Spinal cord (tissue), 10 donors: Measurements from ENCODE around the gene CIRBP. TPM values are rescaled to one million over a fixed set of nuclear protein-coding genes. Genes with fewer than 3 reads are reported as not detected.

Source experiments
- DNase-seq, 6 donors: peaks; one replicate each; pipeline versions ENCODE4 v3.0.0 to v3.0.0-alpha.2; 2013 to 2015; ENCODE audit warnings: low spot score in 6 of 6, low read depth in 4 of 6
- H3K27ac ChIP-seq: one replicate; pipeline ENCODE4 v1.5.1; 2013; ENCODE audit warnings: low read depth, low read length, control low read depth
- H3K27me3 ChIP-seq: one replicate; pipeline ENCODE4 v1.6.1; 2013; ENCODE audit warnings: low read length; ENCODE audit not compliant: control insufficient read depth, insufficient read depth
- H3K36me3 ChIP-seq: one replicate; pipeline ENCODE4 v1.6.1; 2013; ENCODE audit warnings: low read length; ENCODE audit not compliant: control insufficient read depth, insufficient read depth
- H3K4me1 ChIP-seq: one replicate; pipeline ENCODE4 v1.6.1; 2013; ENCODE audit warnings: low read length; ENCODE audit not compliant: control insufficient read depth, insufficient read depth
- H3K4me3 ChIP-seq: one replicate; pipeline ENCODE4 v1.5.1; 2013; ENCODE audit warnings: low read depth, low read length, control low read depth
- H3K9me3 ChIP-seq: one replicate; pipeline ENCODE4 v1.6.1; 2013; ENCODE audit warnings: low read length; ENCODE audit not compliant: control insufficient read depth, insufficient read depth
- WGBS: methylation state at CpG from one replicate; pipeline ENCODE4 v1.1.5; 2013; ENCODE audit warnings: missing lambda C conversion rate; ENCODE audit not compliant: insufficient coverage; 5-methylcytosine and 5-hydroxymethylcytosine counted together
- polyA plus RNA-seq, 2 donors: library from polyadenylated mRNA; unstranded; fragments of 120-200 nt; gene quantifications; one replicate each; pipeline ENCODE4 v1.2.1, GENCODE V29; 2013; ENCODE audit not compliant: insufficient read length in 2 of 2
- total RNA-seq, 2 donors: library from RNA; depleted of rRNA in 1 of 2; stranded (reverse); fragments of 120-200 nt in 1 of 2; fragments of >200 nt in 1 of 2; gene quantifications; one replicate each; pipeline versions ENCODE4 v1.2.3 to v1.2.4, GENCODE V29; 2013 to 2014
- donor health status: healthy.

The CIRBP gene
- total and polyA plus RNA-seq, 4 donors: 323 to 821 (median 625) TPM

DNA sequence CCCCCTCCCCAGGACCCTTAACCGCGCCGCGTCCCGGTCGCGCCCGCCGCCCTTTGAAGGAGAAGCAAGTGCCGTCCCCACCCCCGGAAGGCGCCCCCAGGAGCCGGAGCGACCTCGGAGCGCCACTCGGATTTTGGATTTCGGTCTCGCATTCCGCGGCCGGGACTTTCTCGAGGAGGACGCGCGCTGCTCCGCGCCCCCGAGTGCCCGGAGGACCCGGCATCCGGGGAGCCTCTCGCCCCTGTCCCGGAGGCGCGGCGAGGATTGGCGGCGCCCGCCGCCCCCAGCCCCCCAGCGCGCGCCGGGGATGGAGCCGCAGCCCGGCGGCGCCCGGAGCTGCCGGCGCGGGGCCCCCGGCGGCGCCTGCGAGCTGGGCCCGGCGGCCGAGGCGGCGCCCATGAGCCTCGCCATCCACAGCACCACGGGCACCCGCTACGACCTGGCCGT, 19.1 kb upstream of the CIRBP start:
- WGBS: 0% methylated on average over 67 of the region's 67 CpGs
- no peaks in the 10 kb centered on the region for H3K27me3 ChIP-seq
- peaks cover 68% of the 10 kb centered on the region for H3K4me1 ChIP-seq
- H3K9me3 ChIP-seq: no peaks in the 10 kb centered on the region
- no peak for DNase-seq
- peaks cover 63% of the 10 kb centered on the region for H3K36me3 ChIP-seq
- peak overlapping the region; percentile 81 for H3K27ac ChIP-seq
- peak overlapping the region; percentile 74 for H3K4me3 ChIP-seq

DNA sequence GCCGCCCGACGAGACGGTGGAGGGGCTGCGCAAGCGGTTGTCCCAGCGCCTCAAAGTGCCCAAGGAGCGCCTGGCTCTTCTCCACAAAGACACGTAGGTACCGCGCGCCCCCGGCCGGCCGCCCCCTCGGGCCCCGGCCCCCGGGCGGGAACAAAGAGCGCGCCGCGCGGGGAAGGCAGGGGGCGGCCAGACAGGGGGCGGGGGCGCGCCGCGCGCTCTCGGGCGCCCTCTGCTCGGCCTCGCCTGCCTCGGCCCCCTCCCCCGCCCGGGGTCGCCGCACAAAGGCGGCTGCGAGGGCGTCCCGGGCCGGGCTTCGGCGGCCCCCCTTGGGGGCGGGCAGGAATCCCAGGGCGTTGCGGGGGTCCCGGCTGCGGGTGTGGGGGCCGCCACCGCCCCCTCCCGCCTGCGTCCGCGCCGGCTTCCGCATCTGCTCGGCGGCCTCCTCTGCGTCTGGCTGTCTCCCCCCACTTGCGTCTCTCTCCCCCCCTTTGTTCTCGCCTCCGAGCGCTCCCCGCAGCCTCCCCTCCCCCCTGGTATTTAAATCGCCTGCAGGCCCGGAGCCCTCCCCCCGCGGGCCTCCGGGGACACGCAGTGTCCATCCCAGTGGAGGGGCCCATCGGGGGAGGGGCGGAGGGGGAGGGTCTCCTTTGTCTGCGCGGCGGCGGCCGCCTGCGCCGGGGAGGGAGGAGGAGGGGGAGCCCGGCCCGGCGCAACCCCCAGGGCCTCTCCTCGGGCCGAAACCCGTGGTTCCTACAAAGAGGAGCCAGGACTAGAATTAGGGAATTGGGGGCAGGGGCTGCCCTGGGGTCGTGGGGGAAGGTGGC, 18.5 kb upstream of the CIRBP start:
- peaks cover 63% of the 10 kb centered on the region for H3K36me3 ChIP-seq
- peak overlapping the region; percentile 62 for H3K4me3 ChIP-seq
- H3K9me3 ChIP-seq: no peaks in the 10 kb centered on the region
- H3K4me1 ChIP-seq: peaks cover 68% of the 10 kb centered on the region
- peak in 3 of 6 donors; percentile 66 to 93 (median 92) for DNase-seq
- peak overlapping the region; percentile 91 for H3K27ac ChIP-seq
- under 1% methylated on average over 79 of the region's 90 CpGs for WGBS
- no peaks in the 10 kb centered on the region for H3K27me3 ChIP-seq

DNA sequence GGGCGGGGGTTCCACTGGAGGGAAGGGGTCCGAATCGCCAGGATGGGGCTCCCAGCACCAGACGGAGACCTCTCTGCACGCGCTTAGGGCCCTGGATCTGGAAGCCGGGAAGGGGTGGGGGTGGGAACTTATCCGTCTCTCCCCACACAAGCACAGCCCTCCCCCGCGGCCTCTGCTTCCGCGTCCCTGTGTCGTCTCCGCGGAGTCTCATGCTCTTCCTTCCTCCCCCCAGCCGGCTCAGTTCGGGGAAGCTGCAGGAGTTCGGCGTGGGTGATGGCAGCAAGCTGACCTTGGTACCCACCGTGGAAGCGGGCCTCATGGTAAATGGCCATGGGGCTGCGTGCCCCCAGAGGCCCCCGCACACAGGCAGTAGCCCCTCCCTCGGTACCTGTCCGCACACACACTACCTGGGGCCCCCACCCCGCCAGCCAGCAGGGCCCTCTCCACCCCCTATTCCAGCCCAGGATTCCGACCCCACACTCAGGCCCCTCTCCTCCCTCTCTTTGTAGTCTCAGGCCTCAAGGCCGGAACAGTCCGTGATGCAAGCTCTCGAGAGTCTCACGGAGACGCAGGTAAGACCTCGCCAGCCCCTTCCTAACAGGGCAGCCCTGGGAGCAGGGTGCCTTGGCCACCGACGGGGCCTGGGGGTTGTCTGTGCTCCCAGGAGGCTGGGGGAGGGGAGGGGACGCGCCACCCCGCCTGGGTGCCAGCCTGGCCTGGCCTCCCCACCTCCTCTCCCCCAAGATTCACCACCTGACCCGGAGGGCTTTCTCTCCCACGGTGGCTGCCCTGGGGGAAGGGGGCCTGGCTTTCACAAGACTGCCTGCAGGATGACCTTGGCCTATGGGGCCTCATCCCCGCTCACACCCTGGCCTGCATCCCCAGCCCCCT, 17.6 kb upstream of the CIRBP start:
- 3% methylated on average over 29 of the region's 41 CpGs for WGBS

DNA sequence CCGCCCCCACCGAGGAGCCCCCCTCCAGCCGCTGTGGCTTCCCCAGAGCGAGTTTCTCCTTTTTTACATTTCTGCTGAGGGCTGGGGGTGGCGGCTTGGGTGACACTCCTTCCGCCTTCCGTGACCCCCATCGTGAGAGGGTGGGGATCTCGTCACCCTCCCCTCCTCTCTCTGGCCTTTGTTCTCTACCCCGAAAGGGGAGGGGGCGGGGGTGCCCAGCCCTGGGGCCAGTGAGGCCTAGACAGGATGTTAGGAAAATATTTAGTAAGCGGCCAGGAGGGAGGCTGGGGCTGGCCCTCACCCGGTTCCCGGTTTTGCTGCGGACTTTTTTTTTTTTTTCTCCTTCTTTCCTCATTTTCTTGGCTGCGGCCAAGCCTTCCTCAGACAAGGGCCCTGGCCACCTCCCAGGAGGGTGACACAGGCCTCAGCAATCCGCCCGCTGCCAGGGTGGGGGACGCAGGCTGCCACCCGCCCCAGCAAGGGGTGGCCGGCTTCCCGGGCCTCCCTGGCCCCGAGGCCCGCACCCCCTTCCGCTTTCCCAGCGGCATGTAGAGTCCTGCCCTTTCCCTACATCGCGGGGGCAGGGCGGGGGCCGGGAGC, 16.8 kb upstream of the CIRBP start:
- Histone ChIP-seq H3K27ac (peak overlapping the region; percentile 91), H3K4me1 (peaks cover 71% of the 10 kb centered on the region), H3K27me3 (no peaks in the 10 kb centered on the region), H3K9me3 (no peaks in the 10 kb centered on the region), H3K4me3 (peak overlapping the region; percentile 62), H3K36me3 (peaks cover 71% of the 10 kb centered on the region)
- DNase-seq: peak in 2 of 6 donors; percentile 72 to 92
- WGBS: 7% methylated on average over 15 of the region's 30 CpGs

More for the DNA sequence above, 17.6 kb upstream of the CIRBP start:
- Histone ChIP-seq H3K27ac (peak overlapping the region; percentile 91), H3K36me3 (peaks cover 64% of the 10 kb centered on the region), H3K9me3 (no peaks in the 10 kb centered on the region), H3K4me1 (peaks cover 69% of the 10 kb centered on the region), H3K27me3 (no peaks in the 10 kb centered on the region), H3K4me3 (peak overlapping the region; percentile 62)
- DNase-seq: peak in 2 of 6 donors; percentile 77

DNA sequence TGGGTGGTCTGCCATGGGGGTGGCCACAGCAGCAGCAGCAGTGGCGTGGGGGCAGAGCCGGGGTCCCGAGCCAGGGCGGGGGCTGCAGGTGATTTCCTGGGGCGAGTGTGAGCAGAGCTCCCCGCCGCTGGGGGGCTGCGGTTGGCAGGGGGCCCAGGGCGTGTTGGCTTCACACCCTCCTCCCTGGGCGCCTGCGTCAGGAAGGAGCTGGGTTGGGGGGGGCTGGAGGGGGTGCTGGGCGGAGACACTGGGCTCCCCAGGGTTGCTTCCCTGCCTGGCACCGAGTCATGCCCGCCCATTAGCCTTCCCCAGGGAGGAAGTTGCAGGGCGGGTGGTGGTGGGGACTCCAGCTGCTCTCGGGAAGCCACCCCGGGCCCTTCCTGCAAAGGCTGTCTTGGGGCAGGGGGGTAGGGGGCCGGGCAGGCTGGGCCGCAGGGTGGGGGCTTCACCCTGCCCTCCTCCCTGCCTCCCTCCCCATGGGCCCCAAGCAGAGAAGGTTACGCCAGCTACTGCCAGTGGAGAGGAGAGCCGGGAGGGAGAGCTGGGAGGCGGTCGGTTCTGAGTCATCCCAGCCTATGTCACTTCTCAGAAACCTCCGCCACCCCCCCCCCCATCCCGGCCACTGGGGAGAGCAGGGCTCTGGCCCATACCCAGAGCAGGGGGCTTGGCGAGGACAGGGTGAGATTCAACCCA, 16.2 kb upstream of the CIRBP start:
- Histone ChIP-seq H3K27ac (peak overlapping the region; percentile 91), H3K9me3 (no peaks in the 10 kb centered on the region), H3K27me3 (no peaks in the 10 kb centered on the region), H3K4me3 (peak overlapping the region; percentile 24), H3K4me1 (peaks cover 71% of the 10 kb centered on the region), H3K36me3 (peaks cover 76% of the 10 kb centered on the region)
- peak in 2 of 6 donors; percentile 77 to 90 for DNase-seq
- WGBS: 20% methylated on average over 4 of the region's 26 CpGs

DNA sequence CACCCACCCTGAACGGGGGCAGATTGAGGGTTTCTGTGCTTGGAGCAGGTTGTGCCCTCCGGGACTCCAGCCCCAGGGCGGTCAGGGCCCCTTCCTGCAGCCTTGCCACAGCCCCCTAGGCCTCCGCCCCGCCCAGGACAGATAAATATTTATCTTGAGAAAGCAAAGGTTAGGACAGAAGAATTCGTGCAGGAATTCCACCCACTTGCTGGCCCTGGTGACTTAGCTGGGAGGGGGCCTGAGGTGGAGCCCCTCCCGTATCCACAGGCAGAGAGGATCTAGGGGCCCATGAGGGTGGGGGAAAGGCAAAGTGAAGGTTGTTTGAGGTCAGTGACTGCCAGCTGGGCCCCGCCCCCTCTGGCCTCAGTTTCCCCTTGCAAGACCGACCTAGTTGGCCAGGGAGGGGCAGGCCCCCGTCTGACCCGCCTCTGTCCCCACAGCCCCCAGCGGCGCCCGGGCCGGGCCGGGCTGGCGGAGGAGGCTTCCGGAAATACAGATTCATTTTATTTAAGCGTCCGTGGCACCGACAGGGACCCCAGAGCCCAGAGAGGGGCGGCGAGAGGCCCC, 15.5 kb upstream of the CIRBP start:
- Histone ChIP-seq H3K4me3 (peak overlapping the region; percentile 24), H3K27ac (peak overlapping the region; percentile 91), H3K27me3 (no peaks in the 10 kb centered on the region), H3K9me3 (no peaks in the 10 kb centered on the region), H3K36me3 (peaks cover 80% of the 10 kb centered on the region), H3K4me1 (peaks cover 74% of the 10 kb centered on the region)
- 73% methylated on average over 20 of the region's 23 CpGs for WGBS
- DNase-seq: no peak

DNA sequence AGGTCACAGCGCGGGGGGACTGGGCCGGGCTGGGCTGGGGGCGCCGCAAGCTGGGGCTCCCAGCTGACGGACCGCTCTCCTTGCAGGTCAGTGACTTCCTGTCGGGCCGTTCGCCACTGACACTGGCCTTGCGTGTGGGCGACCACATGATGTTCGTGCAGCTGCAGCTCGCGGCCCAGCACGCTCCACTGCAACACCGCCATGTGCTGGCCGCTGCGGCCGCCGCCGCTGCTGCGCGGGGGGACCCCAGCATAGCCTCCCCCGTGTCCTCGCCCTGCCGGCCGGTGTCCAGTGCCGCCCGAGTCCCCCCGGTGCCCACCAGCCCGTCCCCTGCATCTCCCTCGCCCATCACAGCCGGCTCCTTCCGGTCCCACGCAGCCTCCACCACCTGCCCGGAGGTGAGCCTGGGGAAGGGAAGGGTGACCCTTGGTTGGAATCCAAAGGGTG, 15.0 kb upstream of the CIRBP start:
- no peak overlapping the region for H3K4me3 ChIP-seq
- H3K27me3 ChIP-seq: no peaks in the 10 kb centered on the region
- peaks cover 79% of the 10 kb centered on the region for H3K4me1 ChIP-seq
- peak overlapping the region; percentile 91 for H3K27ac ChIP-seq
- no peaks in the 10 kb centered on the region for H3K9me3 ChIP-seq
- H3K36me3 ChIP-seq: peaks cover 85% of the 10 kb centered on the region
- WGBS: 73% methylated on average over 20 of the region's 37 CpGs
- no peak for DNase-seq

DNA sequence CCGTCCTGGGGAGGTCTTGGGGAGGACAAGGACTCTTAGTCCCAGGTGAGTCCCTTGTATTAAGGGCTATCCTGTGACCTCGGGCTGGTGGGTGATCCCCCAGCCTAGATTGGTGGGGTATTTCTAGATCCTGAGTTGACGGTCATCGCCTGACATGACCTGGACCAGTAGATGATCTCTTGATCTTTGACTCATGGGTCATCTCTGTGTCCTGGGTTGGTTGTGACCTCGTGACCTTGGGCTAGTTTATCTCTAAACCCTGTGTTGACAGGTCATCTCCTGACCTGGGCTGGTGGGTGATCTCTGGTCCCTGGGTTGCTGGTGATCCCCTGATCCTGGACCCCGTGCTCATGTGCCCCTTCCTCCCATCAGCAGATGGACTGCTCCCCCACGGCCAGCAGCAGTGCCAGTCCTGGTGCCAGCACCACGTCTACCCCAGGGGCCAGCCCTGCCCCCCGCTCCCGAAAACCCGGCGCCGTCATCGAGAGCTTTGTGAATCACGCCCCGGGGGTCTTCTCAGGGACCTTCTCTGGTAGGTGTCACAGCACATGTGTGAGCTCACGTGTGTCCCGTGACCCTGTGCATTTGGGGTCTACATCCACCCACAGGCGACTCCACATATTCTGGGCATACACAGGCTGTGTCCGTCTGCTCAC, 14.5 kb upstream of the CIRBP start:
- Histone ChIP-seq H3K4me1 (peaks cover 84% of the 10 kb centered on the region), H3K27ac (peak overlapping the region; percentile 62), H3K36me3 (peaks cover 90% of the 10 kb centered on the region), H3K9me3 (no peaks in the 10 kb centered on the region), H3K4me3 (no peak overlapping the region), H3K27me3 (no peaks in the 10 kb centered on the region)
- 85% methylated on average over 19 of the region's 20 CpGs for WGBS
- no peak for DNase-seq
